Esophagus (tissue), 2 donors: ENCODE measurements around the gene ZNF423. TPM values are rescaled to one million over a fixed set of nuclear protein-coding genes. Genes with fewer than 3 reads are reported as not detected.

Experiments used
- H3K27ac ChIP-seq, 2 donors: one replicate each; pipeline ENCODE4 v1.5.1; 2013; ENCODE audit warnings: low read depth in 2 of 2, mild to moderate bottlenecking in 2 of 2, inconsistent platforms in 1 of 2, low read length in 1 of 2, moderate library complexity in 1 of 2
- H3K27me3 ChIP-seq, 2 donors: one replicate each; pipeline ENCODE4 v1.6.1; 2013; ENCODE audit warnings: low read length in 2 of 2, control low read depth in 1 of 2, mild to moderate bottlenecking in 1 of 2; ENCODE audit not compliant: insufficient read depth in 2 of 2, control insufficient read depth in 1 of 2
- H3K36me3 ChIP-seq, 2 donors: one replicate each; pipeline ENCODE4 v1.6.1; 2013; ENCODE audit warnings: low read length in 1 of 2; ENCODE audit not compliant: control insufficient read depth in 2 of 2, insufficient read depth in 2 of 2
- H3K4me1 ChIP-seq, 2 donors: one replicate each; pipeline ENCODE4 v1.6.1; 2013; ENCODE audit warnings: low read length in 1 of 2; ENCODE audit not compliant: control insufficient read depth in 2 of 2, insufficient read depth in 2 of 2
- H3K4me3 ChIP-seq, 2 donors: one replicate each; pipeline ENCODE4 v1.5.1; 2013; ENCODE audit warnings: low read length in 2 of 2, mild to moderate bottlenecking in 2 of 2, low read depth in 1 of 2, moderate library complexity in 1 of 2
- H3K9me3 ChIP-seq, 2 donors: one replicate each; pipeline ENCODE4 v1.6.1; 2013; ENCODE audit warnings: mild to moderate bottlenecking in 2 of 2, low read depth in 1 of 2, low read length in 1 of 2, moderate library complexity in 1 of 2; ENCODE audit not compliant: control insufficient read depth in 2 of 2, insufficient read depth in 1 of 2
- WGBS, 2 donors: extraction: QIAGEN DNeasy Blood & Tissue Kit; methylation state at CpG; one replicate each; pipeline ENCODE4 v1.1.7; 2013; 5-methylcytosine and 5-hydroxymethylcytosine counted together
- polyA plus RNA-seq, 2 donors: library from polyadenylated mRNA; stranded (reverse); fragments of 200-250 nt; gene quantifications; one replicate each; pipeline ENCODE4 v1.2.3, GENCODE V29; 2013
- donor health status: healthy with polysubstance abuse.
- donor health status: Bipolar disorder and iron deficiency.

The ZNF423 gene
- polyA plus RNA-seq, 2 donors = 0.53 to 0.67 TPM

DNA sequence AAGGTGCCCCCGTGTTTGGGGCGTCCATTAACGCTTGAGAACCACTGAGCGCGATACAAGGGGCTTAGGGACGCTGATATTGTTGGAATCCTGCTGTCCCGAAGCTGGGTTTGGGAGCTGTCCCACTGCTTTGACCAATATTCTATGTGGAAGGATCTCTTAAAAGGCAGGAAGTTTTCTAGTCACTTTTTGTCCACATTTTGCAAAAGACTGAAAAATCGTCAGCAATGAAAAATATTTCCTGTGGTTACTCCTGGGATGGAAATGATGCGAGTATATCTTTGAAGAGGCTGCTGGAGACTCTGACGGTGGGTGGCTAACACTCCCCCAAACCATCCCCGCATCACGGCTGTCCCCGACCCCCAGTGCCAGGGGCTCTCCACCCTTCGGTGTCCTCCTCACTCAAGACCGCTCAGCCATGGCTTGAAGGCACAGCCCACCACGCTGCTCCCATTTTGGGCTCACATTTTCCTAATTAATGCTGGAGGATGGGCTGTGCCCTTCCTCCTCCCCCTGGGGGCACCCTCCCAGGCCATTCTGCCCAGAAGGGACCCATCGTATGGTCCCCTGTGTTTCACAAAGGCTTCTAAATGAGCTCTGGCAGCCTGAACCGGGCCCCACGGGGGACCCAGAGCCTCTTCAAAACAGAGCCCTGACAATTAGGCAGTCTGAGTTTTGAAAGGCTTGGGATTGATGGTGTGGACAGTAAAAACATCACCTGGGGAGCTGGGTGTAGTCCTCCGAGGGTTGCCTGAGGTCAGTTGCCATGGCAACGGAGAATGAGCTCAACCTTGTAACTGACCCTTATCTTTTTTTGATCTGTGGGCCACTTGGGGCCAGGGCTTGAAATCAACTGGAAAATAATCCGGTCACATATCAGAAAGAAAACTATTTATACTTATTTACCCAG is 323.7 kb downstream of the ZNF423 start:
- Histone ChIP-seq H3K27ac (no peak overlapping the region), H3K9me3 (no peaks in the 10 kb centered on the region), H3K4me3 (no peak overlapping the region), H3K4me1 (peaks cover 2% of the 10 kb centered on the region in 2 donors), H3K36me3 (no peaks in the 10 kb centered on the region), H3K27me3 (no peaks in the 10 kb centered on the region)
- 82 to 83% methylated on average over 22 of the region's 22 CpGs for WGBS, 2 donors

DNA sequence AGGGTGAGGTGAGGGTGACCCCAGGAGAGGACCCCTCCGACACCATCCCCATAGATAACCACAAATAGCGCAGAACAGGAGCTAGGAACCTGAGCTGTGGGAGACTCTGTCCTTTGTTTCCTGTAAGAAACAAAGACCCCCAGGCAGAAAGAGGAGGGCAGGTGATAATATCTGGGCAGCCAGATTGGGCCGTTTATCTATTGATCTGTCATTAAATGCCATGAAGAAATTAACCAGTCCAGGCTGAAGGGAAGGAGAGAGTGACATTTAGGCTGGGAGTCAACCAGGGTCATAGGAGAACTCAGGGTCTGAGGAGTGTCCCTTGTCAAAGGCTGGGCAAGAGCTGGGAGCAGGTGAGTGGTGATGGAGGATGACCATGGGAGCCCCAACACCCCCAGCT is 324.5 kb downstream of the ZNF423 start:
- WGBS, 2 donors = 78 to 83% methylated on average over 3 of the region's 3 CpGs
- Histone ChIP-seq H3K4me1 (peaks cover 2% of the 10 kb centered on the region in 2 donors), H3K27ac (no peak overlapping the region)

DNA sequence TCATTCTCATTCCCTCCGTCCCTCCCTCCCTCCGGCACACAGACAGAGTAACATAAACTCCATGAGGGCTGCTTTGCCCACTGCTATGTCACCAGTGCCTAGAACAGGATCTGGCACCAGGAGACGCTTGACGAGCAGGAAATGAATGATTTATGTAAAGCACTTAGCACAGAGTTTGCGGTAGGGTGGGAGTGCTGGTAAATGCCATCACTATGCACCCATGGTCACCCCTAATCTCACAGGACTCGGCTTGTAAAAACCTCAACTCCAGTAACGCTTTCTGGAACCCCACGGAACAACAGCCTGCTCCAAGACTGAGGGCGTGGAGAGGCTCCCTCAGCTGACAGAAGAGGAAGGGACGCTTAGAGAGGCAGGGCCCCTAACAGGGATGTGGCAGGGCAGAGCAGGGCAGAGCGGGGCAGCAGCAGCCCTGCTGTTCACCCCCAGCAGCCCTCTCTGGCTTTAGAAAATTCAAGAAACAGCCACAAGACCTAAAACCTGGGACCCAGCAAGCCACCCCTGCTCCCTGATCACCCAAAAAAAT is 325.4 kb downstream of the ZNF423 start:
- Histone ChIP-seq H3K36me3 (no peaks in the 10 kb centered on the region), H3K4me1 (peaks cover 2% of the 10 kb centered on the region in 2 donors), H3K4me3 (no peak overlapping the region), H3K27ac (no peak overlapping the region), H3K27me3 (no peaks in the 10 kb centered on the region), H3K9me3 (no peaks in the 10 kb centered on the region)
- WGBS, 2 donors = 67 to 69% methylated on average over 11 of the region's 11 CpGs

More for the DNA sequence above, 324.5 kb downstream of the ZNF423 start:
- Histone ChIP-seq H3K27me3 (no peaks in the 10 kb centered on the region), H3K9me3 (no peaks in the 10 kb centered on the region), H3K36me3 (no peaks in the 10 kb centered on the region), H3K4me3 (no peak overlapping the region)

DNA sequence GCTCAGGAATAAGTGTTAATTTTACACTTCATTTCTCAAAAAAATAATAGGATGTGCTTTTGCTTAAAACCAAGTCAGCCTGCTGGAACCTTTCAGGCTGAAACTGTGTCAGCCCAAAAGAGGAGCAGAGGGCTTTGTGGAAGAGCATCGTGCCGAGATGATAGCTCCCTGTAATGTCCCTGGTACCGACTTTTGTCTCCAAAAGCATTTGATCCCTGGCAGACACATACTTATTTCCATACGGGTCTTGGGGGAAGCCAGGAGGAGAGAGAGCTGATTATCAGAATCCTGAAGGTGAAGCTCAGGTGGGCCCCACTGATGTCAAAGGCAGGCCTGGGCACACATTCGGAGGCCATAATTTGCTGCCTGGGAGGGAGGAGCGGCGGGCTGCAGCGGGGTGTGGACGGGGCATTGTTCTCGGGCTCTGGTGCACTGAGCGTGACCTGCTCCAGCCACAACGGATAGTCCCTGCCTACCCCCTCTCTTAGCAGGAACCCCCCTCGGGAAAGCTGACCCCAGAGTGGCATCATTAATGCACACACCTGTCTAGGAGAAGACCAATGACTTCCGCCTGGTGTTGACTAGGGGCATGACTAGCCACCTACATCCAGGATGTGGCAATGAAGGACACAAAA is 326.4 kb downstream of the ZNF423 start:
- Histone ChIP-seq H3K4me3 (no peak overlapping the region), H3K4me1 (peaks cover 2 to 3% of the 10 kb centered on the region in 2 donors), H3K9me3 (no peaks in the 10 kb centered on the region), H3K27ac (no peak overlapping the region), H3K36me3 (no peaks in the 10 kb centered on the region), H3K27me3 (no peaks in the 10 kb centered on the region)
- 81 to 83% methylated on average over 14 of the region's 14 CpGs for WGBS, 2 donors

DNA sequence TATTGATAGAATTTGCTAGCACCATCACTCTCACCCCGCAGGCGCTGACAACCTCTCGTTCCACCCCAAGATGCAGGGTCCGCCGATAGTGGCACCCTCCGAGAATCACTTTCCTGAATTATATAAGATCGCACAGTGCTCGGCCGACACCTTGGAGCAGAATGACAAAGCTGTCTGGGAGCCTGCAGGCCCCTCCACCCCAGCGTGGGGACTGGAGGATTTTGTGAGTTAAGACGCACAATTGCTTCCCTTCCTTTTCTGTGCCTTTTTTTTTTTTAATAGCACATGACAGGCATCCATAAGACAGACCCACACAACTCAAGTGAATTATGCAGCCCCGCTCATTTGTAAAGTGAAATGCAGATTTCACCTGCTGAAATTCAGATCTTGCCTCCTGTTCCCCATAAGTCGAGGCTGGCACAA is 327.0 kb downstream of the ZNF423 start:
- no peaks in the 10 kb centered on the region for H3K27me3 ChIP-seq
- H3K36me3 ChIP-seq = no peaks in the 10 kb centered on the region
- WGBS, 2 donors = 82 to 86% methylated on average over 13 of the region's 13 CpGs
- no peaks in the 10 kb centered on the region for H3K9me3 ChIP-seq
- H3K27ac ChIP-seq = no peak overlapping the region
- H3K4me3 ChIP-seq = no peak overlapping the region
- H3K4me1 ChIP-seq = peaks cover 2 to 7% of the 10 kb centered on the region in 2 donors

DNA sequence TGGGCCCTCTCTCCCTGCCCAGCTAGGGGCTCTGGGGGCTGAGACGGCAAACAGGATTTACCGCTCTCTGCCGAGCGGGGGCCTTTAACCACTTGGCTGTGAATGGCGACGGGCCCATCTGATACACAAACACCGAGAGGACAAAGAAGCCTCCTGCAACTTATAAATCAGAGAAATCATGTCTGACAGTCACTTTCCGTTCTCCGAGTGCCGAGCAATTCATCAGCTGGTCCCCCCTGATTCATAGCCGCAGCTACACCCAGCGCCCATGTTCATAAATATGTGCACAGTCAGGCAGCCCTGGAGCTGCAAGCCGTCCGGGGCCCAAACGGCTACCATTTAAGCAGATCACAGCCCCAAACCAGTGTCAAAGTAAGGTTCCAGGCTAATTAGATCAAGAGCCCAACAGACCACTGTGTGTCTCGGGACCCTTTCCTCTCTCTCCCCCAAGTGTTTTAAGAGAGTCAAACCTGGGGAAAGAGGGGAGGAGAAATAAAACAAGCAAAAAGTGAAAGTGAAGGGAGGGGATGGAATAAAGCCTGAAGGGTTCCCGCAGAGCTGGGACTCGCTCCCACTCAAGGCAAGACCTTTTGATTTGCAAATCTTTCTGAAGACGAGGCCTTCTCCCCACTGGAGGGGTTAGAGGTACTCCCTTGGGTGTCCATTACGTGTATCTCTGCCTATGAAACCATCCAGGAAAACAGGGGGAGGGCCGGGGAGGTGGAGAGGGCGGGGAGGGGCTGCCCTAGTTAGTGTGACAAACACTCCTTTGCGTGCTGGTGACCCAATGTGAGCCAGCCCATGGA is 327.6 kb downstream of the ZNF423 start:
- 23 to 30% methylated on average over 23 of the region's 23 CpGs for WGBS, 2 donors
- Histone ChIP-seq H3K27ac (no peak overlapping the region), H3K4me1 (peaks cover 2 to 7% of the 10 kb centered on the region in 2 donors), H3K4me3 (peak overlapping the region in 1 of 2 donors; percentile 4), H3K27me3 (no peaks in the 10 kb centered on the region), H3K9me3 (no peaks in the 10 kb centered on the region), H3K36me3 (no peaks in the 10 kb centered on the region)

DNA sequence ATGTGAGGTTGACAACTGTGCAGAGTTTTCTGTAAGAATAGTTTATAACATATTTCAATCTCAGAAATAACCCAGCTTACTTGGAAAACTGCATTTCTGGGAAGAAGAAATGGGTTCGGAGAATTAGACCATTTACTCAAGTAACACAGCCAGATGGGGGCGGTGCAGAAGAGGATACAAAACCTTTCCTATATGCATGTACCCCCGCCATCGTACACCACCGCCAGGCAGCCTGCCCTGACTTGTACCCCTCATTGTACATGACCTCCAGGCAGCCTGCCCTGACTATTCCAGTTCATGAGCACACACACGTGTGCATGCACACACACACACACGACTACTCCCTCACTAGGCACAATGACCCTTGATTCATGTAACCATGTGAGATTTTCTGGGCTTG is 328.3 kb downstream of the ZNF423 start:
- peaks cover 2 to 7% of the 10 kb centered on the region in 2 donors for H3K4me1 ChIP-seq
- 60 to 76% methylated on average over 6 to 7 of the region's 7 CpGs for WGBS, 2 donors
- H3K36me3 ChIP-seq = no peaks in the 10 kb centered on the region
- no peak overlapping the region for H3K4me3 ChIP-seq
- no peak overlapping the region for H3K27ac ChIP-seq
- no peaks in the 10 kb centered on the region for H3K27me3 ChIP-seq
- H3K9me3 ChIP-seq = no peaks in the 10 kb centered on the region

DNA sequence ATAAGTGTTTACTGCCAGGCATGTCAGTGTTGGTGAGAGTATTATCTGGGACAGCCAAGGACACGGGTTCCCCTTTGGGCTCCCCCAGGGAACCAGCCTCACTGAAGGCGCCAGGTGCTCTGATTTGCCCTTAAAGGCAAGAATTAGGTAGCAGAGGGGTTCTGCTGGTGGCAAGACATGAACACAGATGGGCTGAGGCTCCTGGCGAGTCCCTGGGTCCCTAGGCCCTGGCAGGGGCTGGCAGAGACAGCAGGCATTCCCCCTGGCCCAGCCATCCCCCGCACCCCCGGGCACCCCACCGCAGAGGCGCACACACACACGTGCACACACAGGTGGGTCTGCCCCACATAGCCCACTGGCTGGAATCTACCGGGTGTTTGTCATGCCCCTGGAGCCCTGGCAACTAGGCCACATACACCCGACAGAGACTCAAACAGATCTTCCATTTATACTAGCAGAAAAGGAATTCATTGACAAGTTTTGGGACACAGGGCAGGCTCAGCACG is 329.0 kb downstream of the ZNF423 start:
- WGBS, 2 donors = 90% methylated on average over 11 of the region's 11 CpGs

DNA sequence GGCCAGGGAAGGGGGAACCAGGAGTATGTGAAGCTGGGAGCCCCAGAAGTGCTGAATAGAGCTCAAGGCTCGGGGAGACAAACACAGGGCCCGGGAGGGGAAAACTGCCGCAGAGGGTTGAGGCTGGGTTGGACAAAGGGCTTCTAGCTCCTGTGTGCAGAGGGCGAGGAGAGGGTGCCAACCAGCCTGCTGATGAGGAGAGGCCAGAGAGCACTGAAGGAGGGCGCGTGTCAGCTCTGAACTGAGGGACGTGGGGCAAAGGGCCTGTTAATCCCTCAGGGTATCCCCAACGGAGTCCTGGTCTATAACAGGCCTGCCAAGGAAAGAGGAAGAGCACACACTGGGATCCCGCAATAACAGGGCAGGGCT is 331.0 kb downstream of the ZNF423 start:
- Histone ChIP-seq H3K27me3 (no peaks in the 10 kb centered on the region), H3K9me3 (no peaks in the 10 kb centered on the region), H3K4me1 (peaks cover 2 to 7% of the 10 kb centered on the region in 2 donors), H3K27ac (no peak overlapping the region), H3K36me3 (no peaks in the 10 kb centered on the region), H3K4me3 (no peak overlapping the region)
- 75 to 81% methylated on average over 9 of the region's 9 CpGs for WGBS, 2 donors

More for the DNA sequence above, 329.0 kb downstream of the ZNF423 start:
- peaks cover 2 to 7% of the 10 kb centered on the region in 2 donors for H3K4me1 ChIP-seq
- no peaks in the 10 kb centered on the region for H3K36me3 ChIP-seq
- no peak overlapping the region for H3K27ac ChIP-seq
- H3K27me3 ChIP-seq = no peaks in the 10 kb centered on the region
- H3K4me3 ChIP-seq = no peak overlapping the region
- H3K9me3 ChIP-seq = no peaks in the 10 kb centered on the region
